SU-DHL-6 (cell line): ENCODE data around the gene UBE2D2.
"Not testable (repeated sequence)": the region's sequence is repeated elsewhere in the genome, so short reads cannot be mapped to it uniquely, and the experiment has no call there.

ENCODE experiments used
- H2AFZ ChIP-seq: fragments of 200-600 bp; sonication (generic); 2 replicates; pipeline ENCODE4 v1.6.1; 2014; ENCODE audit warnings: low read depth, mild to moderate bottlenecking, moderate library complexity, mixed read lengths, antibody characterized with exemption, low read length; ENCODE audit not compliant: severe bottlenecking
- H3F3A ChIP-seq: fragments of 200-600 bp; shearing (Covaris generic); 2 replicates; pipeline ENCODE4 v1.6.0; 2016; ENCODE audit warnings: antibody characterized with exemption, mild to moderate bottlenecking; ENCODE audit not compliant: insufficient read depth
- H3K27ac ChIP-seq: fragments of 200-600 bp; sonication (generic); 2 replicates; pipeline ENCODE4 v1.5.1; 2016; ENCODE audit warnings: low read depth, mild to moderate bottlenecking, low read length, moderate library complexity, mixed read lengths
- H3K27me3 ChIP-seq: fragments of 200-600 bp; sonication (generic), shearing (Covaris generic); 2 replicates; pipeline ENCODE4 v1.6.0; 2014; ENCODE audit warnings: mild to moderate bottlenecking, low read length
- H3K36me3 ChIP-seq: fragments of 200-600 bp; sonication (generic); 2 replicates; pipeline ENCODE4 v1.6.1; 2014; ENCODE audit warnings: mild to moderate bottlenecking, low read length, mixed read lengths
- H3K4me2 ChIP-seq: fragments of 300-600, 200-600 bp; shearing (Covaris generic), sonication (generic); 2 replicates; pipeline ENCODE4 v1.6.0; 2014; ENCODE audit warnings: low read length, low read depth, mild to moderate bottlenecking; ENCODE audit not compliant: poor library complexity, severe bottlenecking
- H3K4me3 ChIP-seq: fragments of 200-600 bp; sonication (generic); 2 replicates; pipeline ENCODE4 v1.5.1; 2014; ENCODE audit warnings: antibody characterized with exemption, low read length, mild to moderate bottlenecking, mixed read lengths; ENCODE audit not compliant: insufficient read depth, poor library complexity, severe bottlenecking
- H3K79me2 ChIP-seq: fragments of 200-600 bp; sonication (generic); 2 replicates; pipeline ENCODE4 v1.6.1; 2014; ENCODE audit warnings: mild to moderate bottlenecking, low read length, moderate library complexity; ENCODE audit not compliant: insufficient read depth
- H3K9ac ChIP-seq: fragments of 200-600 bp; sonication (generic); 2 replicates; pipeline ENCODE4 v1.7.0; 2014; ENCODE audit warnings: mild to moderate bottlenecking, low read length
- H3K9me2 ChIP-seq: fragments of 200-600 bp; sonication (generic); replicated peaks from 2 replicates; pipeline ENCODE4 v1.6.1; 2014; ENCODE audit warnings: low read length; ENCODE audit not compliant: insufficient read depth
- H3K9me3 ChIP-seq: fragments of 200-600 bp; sonication (generic); 2 replicates; pipeline ENCODE4 v1.6.1; 2014; ENCODE audit warnings: low read length, mixed read lengths; ENCODE audit not compliant: insufficient read depth
- H4K20me1 ChIP-seq: fragments of 200-600 bp; sonication (generic); 2 replicates; pipeline ENCODE4 v1.6.1; 2014; ENCODE audit warnings: low read depth, mild to moderate bottlenecking, antibody characterized with exemption, low read length, moderate library complexity, mixed read lengths
- CTCF ChIP-seq: fragments of 200-600 bp; sonication (generic); IDR thresholded peaks from one replicate; pipeline ENCODE4 v1.5.1; 2017; ENCODE audit warnings: antibody characterized with exemption, mild to moderate bottlenecking, low read length, moderate library complexity; ENCODE audit not compliant: insufficient read depth, poor library complexity, severe bottlenecking
- EZH2phosphoT487 ChIP-seq: fragments of 200-600 bp; sonication (generic), shearing (Covaris generic); conservative IDR thresholded peaks from 2 replicates; pipeline ENCODE4 v1.6.1; 2018; ENCODE audit warnings: mild to moderate bottlenecking, antibody characterized with exemption, low read length, moderate library complexity, mixed read lengths

Gene UBE2D2

GRCh38 chr5:139560752-139561654 lies at the start of gene UBE2D2:
TSS of gene UBE2D2 (plus strand) at chr5:139561339. CDS start at chr5:139561792, 453 bp downstream.
- Histone ChIP-seq H3K9ac (peak within 1 kb of the TSS; percentile 95), H3K27me3 (no peaks in the 10 kb centered on the region), H3K9me3 (no peaks in the 10 kb centered on the region), H3K36me3 (peaks cover 7% of the 10 kb centered on the region; the same call in 1 of the 2 replicates), H4K20me1 (peaks cover 18% of the 10 kb centered on the region; the same call in 1 of the 2 replicates), H3F3A (peaks cover 35% of the 10 kb centered on the region), H2AFZ (peak within 1 kb of the TSS; percentile 96), H3K27ac (peak within 1 kb of the TSS; percentile 90), H3K9me2 (no peaks in the 10 kb centered on the region), H3K79me2 (peaks cover 44% of the 10 kb centered on the region), H3K4me3 (peak within 1 kb of the TSS; percentile 91), H3K4me2 (peak within 1 kb of the TSS; percentile 100)
- TF ChIP-seq EZH2phosphoT487 (no peak), CTCF (no peak)

- Histone ChIP-seq H3K27me3 (no peaks in the 10 kb centered on the region), H3K4me3 (no peak overlapping the region), H3K9me2 (no peaks in the 10 kb centered on the region), H3K36me3 (no peaks in the 10 kb centered on the region), H3K27ac (no peak overlapping the region), H2AFZ (no peak overlapping the region), H3K79me2 (no peaks in the 10 kb centered on the region), H3F3A (no peaks in the 10 kb centered on the region), H3K9ac (no peak overlapping the region), H3K9me3 (no peaks in the 10 kb centered on the region), H4K20me1 (no peaks in the 10 kb centered on the region), H3K4me2 (no peak overlapping the region)
- TF ChIP-seq CTCF = no peak
- no peak for TF ChIP-seq EZH2phosphoT487
Measured at GRCh38 chr5:139512786-139513390, 48.3 kb upstream of the UBE2D2 start.

GRCh38 chr5:139513434-139513833 lies 47.7 kb upstream of the UBE2D2 start:
- H3K27ac ChIP-seq, H3K9me3 ChIP-seq, H3K27me3 ChIP-seq, H3K4me3 ChIP-seq, H3K4me2 ChIP-seq, H3F3A ChIP-seq, H3K9ac ChIP-seq, H4K20me1 ChIP-seq, H3K79me2 ChIP-seq, H3K36me3 ChIP-seq, H3K9me2 ChIP-seq, H2AFZ ChIP-seq: not testable (repeated sequence)
- peak; percentile 64 for TF ChIP-seq CTCF
